H9 (cell line): ENCODE data around the gene RPS6KA4. TPM values are rescaled to one million over a fixed set of nuclear protein-coding genes. Genes with fewer than 3 reads are reported as not detected.

Source experiments
- DNase-seq: peaks from one replicate; pipeline ENCODE4 v3.0.0-alpha.2; 2017
- H2AFZ ChIP-seq: one replicate; pipeline ENCODE4 v1.6.1; 2013; ENCODE audit warnings: mild to moderate bottlenecking, low read length, control low read depth, moderate library complexity
- H2AK5ac ChIP-seq: 2 replicates; pipeline ENCODE4 v1.6.1; 2013; ENCODE audit warnings: low read length, control low read depth, mixed read lengths; ENCODE audit not compliant: insufficient read length
- H2BK120ac ChIP-seq: one replicate; pipeline ENCODE4 v1.6.1; 2013; ENCODE audit warnings: low read depth, mild to moderate bottlenecking, low read length, control low read depth, inconsistent platforms; ENCODE audit not compliant: poor library complexity, severe bottlenecking
- H2BK12ac ChIP-seq: 2 replicates; pipeline ENCODE4 v1.6.1; 2013; ENCODE audit warnings: low read length, control low read depth, mixed read lengths, low read depth; ENCODE audit not compliant: insufficient read length
- H2BK15ac ChIP-seq: 2 replicates; pipeline ENCODE4 v1.6.1; 2013; ENCODE audit warnings: low read depth, low read length, control low read depth
- H2BK20ac ChIP-seq: one replicate; pipeline ENCODE4 v1.6.1; 2013; ENCODE audit warnings: low read depth, mild to moderate bottlenecking, low read length, control low read depth, inconsistent platforms; ENCODE audit not compliant: poor library complexity, severe bottlenecking
- H2BK5ac ChIP-seq: 2 replicates; pipeline ENCODE4 v1.6.1; 2013; ENCODE audit warnings: low read length, control low read depth, mixed read lengths; ENCODE audit not compliant: insufficient read length
- H3K14ac ChIP-seq: 2 replicates; pipeline ENCODE4 v1.6.1; 2013; ENCODE audit warnings: low read length, control low read depth; ENCODE audit not compliant: insufficient read depth
- H3K18ac ChIP-seq: 2 replicates; pipeline ENCODE4 v1.6.1; 2013; ENCODE audit warnings: low read depth, mild to moderate bottlenecking, mixed read lengths, low read length, control low read depth; ENCODE audit not compliant: insufficient read length
- H3K23ac ChIP-seq: 2 replicates; pipeline ENCODE4 v1.6.1; 2013; ENCODE audit warnings: low read length, control low read depth, mixed read lengths, low read depth; ENCODE audit not compliant: insufficient read length
- H3K23me2 ChIP-seq: 2 replicates; pipeline ENCODE4 v1.6.1; 2013; ENCODE audit warnings: low read depth, mild to moderate bottlenecking, mixed read lengths, low read length, control low read depth; ENCODE audit not compliant: insufficient read length, poor library complexity, severe bottlenecking
- H3K27ac ChIP-seq: 2 replicates; pipeline ENCODE4 v1.5.1; 2013; ENCODE audit warnings: low read length, control low read depth, mixed read lengths, low read depth; ENCODE audit not compliant: insufficient read length
- H3K27me3 ChIP-seq: 2 replicates; pipeline ENCODE4 v1.6.1; 2013; ENCODE audit warnings: low read length, control low read depth, inconsistent platforms; ENCODE audit not compliant: insufficient read depth
- H3K4ac ChIP-seq: 2 replicates; pipeline ENCODE4 v1.6.1; 2013; ENCODE audit warnings: low read depth, mild to moderate bottlenecking, control low read depth, inconsistent platforms, low read length, moderate library complexity
- H3K4me1 ChIP-seq: 2 replicates; pipeline ENCODE4 v1.6.1; 2013; ENCODE audit warnings: low read length, control low read depth, inconsistent platforms; ENCODE audit not compliant: insufficient read depth
- H3K4me2 ChIP-seq: 2 replicates; pipeline ENCODE4 v1.6.1; 2013; ENCODE audit warnings: low read length, control low read depth, mixed read lengths; ENCODE audit not compliant: insufficient read length, insufficient read depth
- H3K56ac ChIP-seq: 2 replicates; pipeline ENCODE4 v1.6.1; 2013; ENCODE audit warnings: low read depth, mild to moderate bottlenecking, mixed read lengths, low read length, control low read depth; ENCODE audit not compliant: insufficient read length
- H3K79me1 ChIP-seq: 2 replicates; pipeline ENCODE4 v1.6.1; 2013; ENCODE audit warnings: low read depth, mild to moderate bottlenecking, moderate library complexity, low read length, control low read depth, inconsistent platforms; ENCODE audit not compliant: insufficient read depth, poor library complexity, severe bottlenecking
- H3K79me2 ChIP-seq: 2 replicates; pipeline ENCODE4 v1.6.1; 2013; ENCODE audit warnings: low read length, control low read depth, inconsistent platforms; ENCODE audit not compliant: insufficient read depth
- H3K9ac ChIP-seq: 2 replicates; pipeline ENCODE4 v1.6.1; 2013; ENCODE audit warnings: low read length, control low read depth, mixed read lengths; ENCODE audit not compliant: insufficient read length; ENCODE audit errors: extremely low read depth
- H3K9me3 ChIP-seq: one replicate; pipeline ENCODE4 v1.6.1; 2013; ENCODE audit warnings: low read depth, low read length, inconsistent platforms; ENCODE audit not compliant: control insufficient read depth
- H3T11ph ChIP-seq: one replicate; pipeline ENCODE4 v1.6.1; 2013; ENCODE audit warnings: mild to moderate bottlenecking, low read length, control low read depth, inconsistent platforms
- H4K20me1 ChIP-seq: one replicate; pipeline ENCODE4 v1.6.1; 2013; ENCODE audit not compliant: control insufficient read depth, insufficient read length, insufficient read depth
- H4K5ac ChIP-seq: 2 replicates; pipeline ENCODE4 v1.6.1; 2013; ENCODE audit warnings: low read depth, mild to moderate bottlenecking, mixed read lengths, low read length, control low read depth; ENCODE audit not compliant: insufficient read length
- H4K8ac ChIP-seq: replicated peaks from 2 replicates; pipeline ENCODE4 v1.6.1; 2013; ENCODE audit warnings: low read length, control low read depth, mixed read lengths, low read depth; ENCODE audit not compliant: insufficient read length
- H4K91ac ChIP-seq: 2 replicates; pipeline ENCODE4 v1.6.1; 2013; ENCODE audit warnings: low read depth, mild to moderate bottlenecking, moderate library complexity, mixed read lengths, low read length, control low read depth; ENCODE audit not compliant: insufficient read length
- H3K27ac Mint-ChIP-seq, 3 experiments: 2 replicates in 2 of 3; 3 replicates in 1 of 3; pipeline ENCODE4 v1.8.0; 2020 to 2021; ENCODE audit warnings: mixed read lengths in 3 of 3, mild to moderate bottlenecking in 1 of 3, moderate library complexity in 1 of 3
- H3K27me3 Mint-ChIP-seq: 2 replicates; pipeline ENCODE4 v1.8.0; 2021; ENCODE audit warnings: low read depth, mild to moderate bottlenecking, moderate library complexity, mixed read lengths
- H3K36me3 Mint-ChIP-seq, 3 experiments: 2 replicates in 2 of 3; 3 replicates in 1 of 3; pipeline ENCODE4 v1.8.0; 2020 to 2021; ENCODE audit warnings: low read depth in 3 of 3, mixed read lengths in 3 of 3; ENCODE audit not compliant: insufficient read depth in 1 of 3
- H3K4me1 Mint-ChIP-seq, 2 experiments: 2 replicates each; pipeline ENCODE4 v1.8.0; 2020; ENCODE audit warnings: mixed read lengths in 2 of 2
- H3K4me3 Mint-ChIP-seq, 2 experiments: 2 replicates in 1 of 2; 3 replicates in 1 of 2; pipeline ENCODE4 v1.8.0; 2020 to 2021; ENCODE audit warnings: mild to moderate bottlenecking in 2 of 2, mixed read lengths in 2 of 2, moderate library complexity in 1 of 2
- H3K9me3 Mint-ChIP-seq, 2 experiments: 2 replicates in 1 of 2; 3 replicates in 1 of 2; pipeline ENCODE4 v1.8.0; 2020; ENCODE audit warnings: mild to moderate bottlenecking in 2 of 2, mixed read lengths in 2 of 2, moderate library complexity in 1 of 2
- WGBS: extraction: QIAGEN DNeasy Blood & Tissue Kit; methylation state at CpG from one replicate; pipeline ENCODE4 v1.1.7; 2013; ENCODE audit warnings: missing lambda C conversion rate, low lambda C conversion rate, mixed read lengths; ENCODE audit not compliant: insufficient read length; ENCODE audit errors: extremely low coverage; 5-methylcytosine and 5-hydroxymethylcytosine counted together
- total RNA-seq: library from RNA; stranded (reverse); gene quantifications from 2 replicates; pipeline ENCODE4 v1.2.1, GENCODE V29; 2021
- TF ChIP-seq, protein P1 (sequence below): fragments of 200-600 bp; sonication (generic); conservative IDR thresholded peaks from 3 replicates; pipeline ENCODE4 v1.8.0; 2021; ENCODE audit warnings: antibody characterized with exemption, mild to moderate bottlenecking

The RPS6KA4 gene
- total RNA-seq, 1 experiment from 2014 or later = 10.8 TPM

DNA sequence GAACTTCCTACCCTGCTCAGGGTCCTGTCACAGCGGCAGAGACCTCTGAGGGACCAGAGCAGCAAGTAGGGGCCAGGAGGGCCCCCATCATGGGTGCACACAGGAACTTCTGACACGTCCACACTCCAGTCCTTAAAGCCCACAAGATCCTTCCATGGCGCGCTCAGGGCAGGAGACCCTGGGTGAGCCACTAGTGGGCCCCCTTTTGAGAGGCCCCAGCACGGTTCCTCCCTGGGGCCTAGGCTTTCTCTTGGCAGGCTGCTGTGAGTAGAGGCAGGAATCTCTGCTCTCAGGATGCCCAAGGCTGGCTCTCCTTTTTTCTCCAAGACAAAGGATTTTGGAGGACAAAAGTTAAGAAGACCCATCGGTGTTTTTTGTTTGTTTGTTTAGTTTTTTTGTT lies 22.4 kb downstream of the RPS6KA4 start:
- H3K23me2 ChIP-seq = no peaks in the 10 kb centered on the region
- H3K4me1 ChIP-seq = no peaks in the 10 kb centered on the region
- H4K91ac ChIP-seq = no peak overlapping the region
- H3K9ac ChIP-seq = no peak overlapping the region
- no peaks in the 10 kb centered on the region for H3K36me3 Mint-ChIP-seq
- no peak overlapping the region for H3K27ac ChIP-seq
- no peaks in the 10 kb centered on the region for H3K79me2 ChIP-seq
- peaks cover 0 to 5% of the 10 kb centered on the region in 2 experiments; a peak in 2 of 4 replicates for H3K4me1 Mint-ChIP-seq
- DNase-seq = no peak
- H2AK5ac ChIP-seq = no peak overlapping the region
- H3K27me3 ChIP-seq = no peaks in the 10 kb centered on the region
- H3K23ac ChIP-seq = no peak overlapping the region
- TF ChIP-seq, protein P1, sequence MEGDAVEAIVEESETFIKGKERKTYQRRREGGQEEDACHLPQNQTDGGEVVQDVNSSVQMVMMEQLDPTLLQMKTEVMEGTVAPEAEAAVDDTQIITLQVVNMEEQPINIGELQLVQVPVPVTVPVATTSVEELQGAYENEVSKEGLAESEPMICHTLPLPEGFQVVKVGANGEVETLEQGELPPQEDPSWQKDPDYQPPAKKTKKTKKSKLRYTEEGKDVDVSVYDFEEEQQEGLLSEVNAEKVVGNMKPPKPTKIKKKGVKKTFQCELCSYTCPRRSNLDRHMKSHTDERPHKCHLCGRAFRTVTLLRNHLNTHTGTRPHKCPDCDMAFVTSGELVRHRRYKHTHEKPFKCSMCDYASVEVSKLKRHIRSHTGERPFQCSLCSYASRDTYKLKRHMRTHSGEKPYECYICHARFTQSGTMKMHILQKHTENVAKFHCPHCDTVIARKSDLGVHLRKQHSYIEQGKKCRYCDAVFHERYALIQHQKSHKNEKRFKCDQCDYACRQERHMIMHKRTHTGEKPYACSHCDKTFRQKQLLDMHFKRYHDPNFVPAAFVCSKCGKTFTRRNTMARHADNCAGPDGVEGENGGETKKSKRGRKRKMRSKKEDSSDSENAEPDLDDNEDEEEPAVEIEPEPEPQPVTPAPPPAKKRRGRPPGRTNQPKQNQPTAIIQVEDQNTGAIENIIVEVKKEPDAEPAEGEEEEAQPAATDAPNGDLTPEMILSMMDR = peak; percentile 20; the same call in 1 of the 3 replicates
- no peaks in the 10 kb centered on the region for H3K9me3 ChIP-seq
- H4K20me1 ChIP-seq = no peaks in the 10 kb centered on the region
- H3K4me2 ChIP-seq = no peak overlapping the region
- peaks cover 8% of the 10 kb centered on the region for H3K27me3 Mint-ChIP-seq
- H4K8ac ChIP-seq = no peak overlapping the region
- H3K27ac Mint-ChIP-seq = no peak overlapping the region
- no peaks in the 10 kb centered on the region for H3K9me3 Mint-ChIP-seq
- no peak overlapping the region for H4K5ac ChIP-seq
- no peak overlapping the region for H3K4ac ChIP-seq
- no peak overlapping the region for H2BK15ac ChIP-seq
- no peak overlapping the region for H3K4me3 Mint-ChIP-seq
- no peaks in the 10 kb centered on the region for H3K79me1 ChIP-seq
- H2BK120ac ChIP-seq = no peak overlapping the region
- H3T11ph ChIP-seq = no peak overlapping the region
- H2BK5ac ChIP-seq = no peak overlapping the region
- H3K14ac ChIP-seq = no peak overlapping the region
- no peak overlapping the region for H2BK20ac ChIP-seq
- no peak overlapping the region for H2BK12ac ChIP-seq
- no CpG with 5 or more reads among the region's 6 CpGs for WGBS
- H2AFZ ChIP-seq = no peak overlapping the region
- no peak overlapping the region for H3K18ac ChIP-seq
- H3K56ac ChIP-seq = no peak overlapping the region
